Measurements from ENCODE around the gene DBNDD1.

GRCh38 chr16:90046971-90047713 is 27.9 kb upstream of the DBNDD1 start:
- TF ChIP-seq CTCF (IDR thresholded peaks at IDR 0.05): no peak
- TF ChIP-seq POLR2A (IDR thresholded peaks at IDR 0.05): no peak
- TF ChIP-seq EP300 (IDR thresholded peaks at IDR 0.05): no peak
- TF ChIP-seq POLR2AphosphoS5 (IDR thresholded peaks at IDR 0.05): no peak
